GM08714 (cell line): ENCODE results near the gene HBA2.
"Not testable (repeated sequence)": the region's sequence is repeated elsewhere in the genome, so short reads cannot be mapped to it uniquely, and the experiment has no call there.

Experiments
- H3K4me3 ChIP-seq: fragments of 200-500 bp; sonication (Bioruptor generic); 2 replicates; pipeline ENCODE4 v1.5.1; 2014; ENCODE audit warnings: mild to moderate bottlenecking, low read length, inconsistent platforms
- ZNF274 ChIP-seq: IDR thresholded peaks from 2 replicates; pipeline ENCODE4 v1.6.1; 2012; ENCODE audit warnings: mild to moderate bottlenecking, low read depth, low read length

HBA2 gene

GRCh38 chr16:152141-153128 is 20.2 kb upstream of the HBA2 start, which contains the start of gene HBZ:
TSS of gene HBZ (plus strand) at chr16:152644. CDS start at chr16:152910, 266 bp downstream.
- no peak for TF ChIP-seq ZNF274
- H3K4me3 ChIP-seq: no peak within 1 kb of the TSS

GRCh38 chr16:153129-153521 is 19.6 kb upstream of the HBA2 start:
- H3K4me3 ChIP-seq: not testable (repeated sequence)

GRCh38 chr16:153550-154216 is 19.0 kb upstream of the HBA2 start:
- not testable (repeated sequence) for H3K4me3 ChIP-seq

GRCh38 chr16:154217-155030 is 18.3 kb upstream of the HBA2 start:
- no peak for TF ChIP-seq ZNF274
- H3K4me3 ChIP-seq: peak overlapping the region; percentile 15; the same call in 1 of the 2 replicates

GRCh38 chr16:155031-155398 is 17.7 kb upstream of the HBA2 start:
- TF ChIP-seq ZNF274: no peak
- no peak overlapping the region; the same call in 1 of the 2 replicates for H3K4me3 ChIP-seq

- TF ChIP-seq ZNF274: no peak
Measured at GRCh38 chr16:159136-159849, 13.4 kb upstream of the HBA2 start.

GRCh38 chr16:160242-160641 is 12.4 kb upstream of the HBA2 start:
- H3K4me3 ChIP-seq: not testable (repeated sequence)

More at GRCh38 chr16:159136-159849, 13.4 kb upstream of the HBA2 start:
- H3K4me3 ChIP-seq: no peak overlapping the region

- no peak overlapping the region for H3K4me3 ChIP-seq
- no peak for TF ChIP-seq ZNF274
Measured at GRCh38 chr16:160691-161190, 11.9 kb upstream of the HBA2 start.

- H3K4me3 ChIP-seq: no peak overlapping the region
- TF ChIP-seq ZNF274: no peak
Measured at GRCh38 chr16:162271-162991, 10.2 kb upstream of the HBA2 start.

GRCh38 chr16:163139-163538 is 9.5 kb upstream of the HBA2 start:
- H3K4me3 ChIP-seq: not testable (repeated sequence)

GRCh38 chr16:163696-164095 is 9.0 kb upstream of the HBA2 start:
- not testable (repeated sequence) for H3K4me3 ChIP-seq

- not testable (repeated sequence) for H3K4me3 ChIP-seq
Measured at GRCh38 chr16:164134-164823, 8.4 kb upstream of the HBA2 start.
